Spinal cord (tissue), 10 donors: ENCODE measurements around the gene CCDC89. TPM values are rescaled to one million over a fixed set of nuclear protein-coding genes. Genes with fewer than 3 reads are reported as not detected.

ENCODE experiments used
- DNase-seq, 6 donors: peaks; one replicate each; pipeline versions ENCODE4 v3.0.0 to v3.0.0-alpha.2; 2013 to 2015; ENCODE audit warnings: low spot score in 6 of 6, low read depth in 4 of 6
- H3K27ac ChIP-seq: one replicate; pipeline ENCODE4 v1.5.1; 2013; ENCODE audit warnings: low read depth, low read length, control low read depth
- H3K27me3 ChIP-seq: one replicate; pipeline ENCODE4 v1.6.1; 2013; ENCODE audit warnings: low read length; ENCODE audit not compliant: control insufficient read depth, insufficient read depth
- H3K36me3 ChIP-seq: one replicate; pipeline ENCODE4 v1.6.1; 2013; ENCODE audit warnings: low read length; ENCODE audit not compliant: control insufficient read depth, insufficient read depth
- H3K4me1 ChIP-seq: one replicate; pipeline ENCODE4 v1.6.1; 2013; ENCODE audit warnings: low read length; ENCODE audit not compliant: control insufficient read depth, insufficient read depth
- H3K4me3 ChIP-seq: one replicate; pipeline ENCODE4 v1.5.1; 2013; ENCODE audit warnings: low read depth, low read length, control low read depth
- H3K9me3 ChIP-seq: one replicate; pipeline ENCODE4 v1.6.1; 2013; ENCODE audit warnings: low read length; ENCODE audit not compliant: control insufficient read depth, insufficient read depth
- whole genome bisulfite sequencing: methylation state at CpG from one replicate; pipeline ENCODE4 v1.1.5; 2013; ENCODE audit warnings: missing lambda C conversion rate; ENCODE audit not compliant: insufficient coverage; 5-methylcytosine and 5-hydroxymethylcytosine counted together
- long read RNA-seq, 4 donors: transcript quantifications; one replicate each; lab custom pipeline, GENCODE V29; 2026
- polyA plus RNA-seq, 2 donors: library from polyadenylated mRNA; unstranded; fragments of 120-200 nt; gene quantifications; one replicate each; pipeline ENCODE4 v1.2.1, GENCODE V29; 2013; ENCODE audit not compliant: insufficient read length in 2 of 2
- total RNA-seq, 2 donors: library from RNA; depleted of rRNA in 1 of 2; stranded (reverse); fragments of 120-200 nt in 1 of 2; fragments of >200 nt in 1 of 2; gene quantifications; one replicate each; pipeline versions ENCODE4 v1.2.3 to v1.2.4, GENCODE V29; 2013 to 2014
- donor health status: healthy.

Gene CCDC89
- total RNA-seq (1 to 10 TPM; 2.1 to 5.5 TPM), polyA plus RNA-seq (1 to 10 TPM; 1.2 to 1.4 TPM)
- long read RNA-seq, donor 1, result 0 reads
- long read RNA-seq, donor 2, partial matches to known transcripts, result 0 of 1 reads
- long read RNA-seq, donor 2, other reads (novel, unspliced or antisense), result 0 of 1 reads
- long read RNA-seq, donor 3, result 0 reads
- long read RNA-seq, donor 4, partial matches to known transcripts, result 0 of 3 reads
- long read RNA-seq, donor 4, other reads (novel, unspliced or antisense), result 0 of 3 reads

DNA sequence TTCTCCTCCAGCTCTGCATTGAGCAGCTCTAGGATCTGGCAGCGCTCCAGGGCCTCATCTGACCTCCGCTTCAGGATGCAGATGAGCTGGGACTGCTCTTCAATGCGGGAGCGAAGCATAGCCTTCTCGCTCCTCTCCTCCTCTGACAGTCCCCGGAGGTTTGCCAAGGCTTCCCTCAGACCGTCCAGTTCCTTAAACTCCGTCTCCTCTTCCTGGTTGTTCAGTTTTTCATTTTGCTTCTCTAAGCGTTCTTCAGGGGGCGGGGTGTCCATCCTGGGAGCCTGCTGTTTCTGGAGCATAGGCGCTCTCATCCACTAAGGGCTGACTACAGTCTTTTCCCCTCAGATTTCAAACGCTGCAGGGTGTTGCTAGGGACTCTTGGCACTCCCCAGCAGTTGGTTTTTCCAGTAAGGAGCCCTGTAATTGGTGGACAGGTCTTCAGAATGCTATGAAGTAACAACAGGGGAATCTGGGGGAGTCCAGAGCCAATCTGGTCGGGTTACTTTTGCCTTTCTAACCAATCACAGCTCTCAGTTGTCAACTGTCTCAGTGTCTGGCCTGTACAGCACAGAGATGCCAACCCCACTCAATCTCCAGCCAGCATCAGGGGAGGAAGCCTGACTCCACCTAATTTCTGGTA is at the start of gene CCDC89:
Gene CCDC89, minus strand, starts transcription at position 376 of the 640 bp plus-strand sequence. Its CDS starts 65 bp downstream, at position 311.
- 43% methylated on average over 11 of the region's 13 CpGs for WGBS
- DNase-seq, result peak in 4 of 6 donors; percentile 51 to 90 (median 70)
- peak within 1 kb of the TSS; percentile 73 for H3K27ac ChIP-seq

GRCh38 chr11:85732965-85733364 is 47.0 kb upstream of the CCDC89 start:
- Histone ChIP-seq H3K4me1 (no peaks in the 10 kb centered on the region), H3K4me3 (no peak overlapping the region), H3K9me3 (no peaks in the 10 kb centered on the region), H3K27ac (no peak overlapping the region), H3K36me3 (no peaks in the 10 kb centered on the region), H3K27me3 (no peaks in the 10 kb centered on the region)
- no peak for DNase-seq

More for the DNA sequence above, at the start of gene CCDC89:
- no peaks in the 10 kb centered on the region for H3K27me3 ChIP-seq
- peak within 1 kb of the TSS; percentile 28 for H3K4me3 ChIP-seq
- H3K9me3 ChIP-seq, result no peaks in the 10 kb centered on the region
- peaks cover 11% of the 10 kb centered on the region for H3K4me1 ChIP-seq
- H3K36me3 ChIP-seq, result no peaks in the 10 kb centered on the region

GRCh38 chr11:85726381-85726780 is 40.4 kb upstream of the CCDC89 start:
- no peaks in the 10 kb centered on the region for H3K9me3 ChIP-seq
- no peaks in the 10 kb centered on the region for H3K36me3 ChIP-seq
- no peaks in the 10 kb centered on the region for H3K4me1 ChIP-seq
- no peak overlapping the region for H3K4me3 ChIP-seq
- WGBS, result 63% methylated on average over 3 of the region's 3 CpGs
- DNase-seq, result no peak
- no peak overlapping the region for H3K27ac ChIP-seq
- H3K27me3 ChIP-seq, result no peaks in the 10 kb centered on the region

DNA sequence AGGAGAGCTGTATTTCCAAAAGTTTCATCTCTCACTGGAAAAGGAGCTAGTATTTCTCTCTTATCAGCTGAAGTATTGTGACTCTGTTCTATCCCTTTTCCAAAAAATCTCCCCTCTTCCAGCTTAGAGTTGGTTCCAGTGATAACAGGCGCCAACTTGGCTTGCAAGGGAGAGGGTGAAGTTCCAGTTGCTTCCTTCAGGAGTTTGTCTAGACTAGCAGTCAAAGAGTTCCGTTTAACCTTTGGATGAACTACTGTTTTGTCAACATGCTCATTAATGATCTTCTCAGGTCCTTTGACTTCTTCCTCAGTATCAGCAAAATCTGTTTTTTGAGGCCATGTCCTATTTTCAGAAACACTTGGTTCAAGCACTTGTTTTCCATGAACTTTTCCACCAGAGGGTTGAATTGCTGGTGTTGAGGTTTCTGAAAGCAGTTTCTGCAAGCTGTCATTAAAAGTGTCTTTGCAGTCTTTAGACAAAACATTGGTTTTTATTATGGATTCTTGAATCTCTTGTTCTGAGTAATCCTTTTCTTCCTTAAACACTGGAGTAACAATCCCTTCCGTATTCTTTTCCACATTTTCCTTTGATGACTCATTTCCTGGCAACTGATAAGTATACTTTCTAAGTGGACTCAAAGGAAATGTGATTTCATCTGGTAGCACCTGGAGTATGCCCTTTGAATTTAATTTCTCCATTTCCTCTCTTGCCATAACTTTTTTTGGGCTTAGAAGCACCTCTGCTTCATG is 39.7 kb upstream of the CCDC89 start:
- H3K9me3 ChIP-seq, result no peaks in the 10 kb centered on the region
- no peak for DNase-seq
- H3K4me1 ChIP-seq, result no peaks in the 10 kb centered on the region
- H3K27me3 ChIP-seq, result no peaks in the 10 kb centered on the region
- H3K27ac ChIP-seq, result no peak overlapping the region
- no peaks in the 10 kb centered on the region for H3K36me3 ChIP-seq
- H3K4me3 ChIP-seq, result no peak overlapping the region
- no CpG with 5 or more reads among the region's 3 CpGs for WGBS

DNA sequence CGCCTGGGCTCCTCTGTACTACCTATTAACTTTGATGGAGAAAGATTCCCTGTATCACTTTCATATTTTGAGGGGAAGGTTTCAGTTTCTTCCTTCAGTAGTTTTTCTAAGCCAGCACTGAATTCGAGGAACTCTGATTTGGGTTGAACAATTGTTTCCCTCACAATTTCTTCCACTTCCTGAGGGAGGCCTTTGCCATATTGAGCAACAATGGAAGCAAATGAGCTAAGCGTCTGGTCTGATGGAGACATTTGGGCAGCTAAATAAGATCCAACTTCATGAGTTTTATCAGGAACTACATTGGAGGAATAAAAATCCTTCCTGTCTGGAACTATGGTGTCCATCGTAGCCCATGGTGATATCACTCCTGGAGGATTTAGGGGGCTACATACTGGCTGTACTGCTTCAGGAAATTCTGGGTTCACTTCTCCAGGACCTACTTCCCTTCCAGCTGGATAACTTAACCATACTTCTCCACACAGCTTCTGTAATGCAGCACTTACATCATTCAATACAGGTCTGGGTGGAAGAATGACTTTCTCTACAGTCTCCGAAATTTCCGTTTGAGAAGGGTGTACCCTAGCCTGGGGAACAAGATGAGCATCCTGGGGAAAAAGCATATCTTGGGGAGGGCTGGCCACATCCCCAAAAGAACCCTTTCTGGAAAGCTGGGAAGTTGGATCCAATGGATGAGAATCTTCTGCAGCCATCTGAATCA is 38.9 kb upstream of the CCDC89 start:
- no peaks in the 10 kb centered on the region for H3K4me1 ChIP-seq
- 60% methylated on average over 3 of the region's 6 CpGs for WGBS
- H3K4me3 ChIP-seq, result no peak overlapping the region
- H3K9me3 ChIP-seq, result no peaks in the 10 kb centered on the region
- no peaks in the 10 kb centered on the region for H3K27me3 ChIP-seq
- H3K27ac ChIP-seq, result no peak overlapping the region
- H3K36me3 ChIP-seq, result no peaks in the 10 kb centered on the region
- no peak for DNase-seq

- DNase-seq, result no peak
- 81% methylated on average over 4 of the region's 5 CpGs for WGBS
Observed at GRCh38 chr11:85723088-85723487, 37.1 kb upstream of the CCDC89 start.

DNA sequence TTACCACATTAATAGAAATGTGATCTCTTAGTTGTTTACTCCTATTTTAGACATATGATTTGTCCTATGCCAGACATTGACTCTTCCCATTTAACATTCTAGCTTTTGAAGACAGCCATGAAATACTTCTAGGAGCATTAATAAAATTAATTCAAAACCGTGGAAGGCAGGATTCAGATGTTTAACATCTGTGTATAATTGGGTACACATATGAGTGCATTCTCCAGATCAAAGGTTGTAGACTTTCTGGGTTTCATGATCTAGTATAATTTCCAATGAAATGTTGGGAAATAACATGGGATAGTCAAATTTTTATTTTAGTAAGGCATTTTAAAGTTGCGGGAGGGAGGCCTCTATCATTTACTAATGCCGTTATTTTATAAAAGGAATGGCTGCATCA is 35.2 kb upstream of the CCDC89 start:
- Histone ChIP-seq H3K4me1 (peaks cover 3% of the 10 kb centered on the region), H3K27ac (no peak overlapping the region), H3K36me3 (no peaks in the 10 kb centered on the region), H3K9me3 (no peaks in the 10 kb centered on the region), H3K4me3 (no peak overlapping the region), H3K27me3 (no peaks in the 10 kb centered on the region)
- WGBS, result no CpG with 5 or more reads among the region's 3 CpGs
- DNase-seq, result no peak

More at GRCh38 chr11:85723088-85723487, 37.1 kb upstream of the CCDC89 start:
- Histone ChIP-seq H3K4me1 (peaks cover 3% of the 10 kb centered on the region), H3K9me3 (no peaks in the 10 kb centered on the region), H3K27ac (no peak overlapping the region), H3K27me3 (no peaks in the 10 kb centered on the region), H3K4me3 (no peak overlapping the region), H3K36me3 (no peaks in the 10 kb centered on the region)

- Histone ChIP-seq H3K9me3 (no peaks in the 10 kb centered on the region), H3K4me3 (peak overlapping the region; percentile 31), H3K36me3 (no peaks in the 10 kb centered on the region), H3K4me1 (peaks cover 3% of the 10 kb centered on the region), H3K27ac (peak overlapping the region; percentile 34), H3K27me3 (no peaks in the 10 kb centered on the region)
- WGBS, result 0% methylated on average over 2 of the region's 10 CpGs
- peak; percentile 38 to 94 (median 68) for DNase-seq
Observed at GRCh38 chr11:85718991-85719807, 33.2 kb upstream of the CCDC89 start.
